Liver (tissue), 9 donors: ENCODE measurements around the gene REXO5. TPM values are rescaled to one million over a fixed set of nuclear protein-coding genes. Genes with fewer than 3 reads are reported as not detected.
A peak's percentile ranks its signal among the peaks of the same experiment; 100 is the strongest.

Experiments
- DNase-seq: peaks from one replicate; pipeline ENCODE4 v3.0.0-alpha.2; 2017; ENCODE audit warnings: low spot score
- H3K27ac ChIP-seq, 2 donors: one replicate each; pipeline ENCODE4 v1.7.0; 2013; ENCODE audit warnings: inconsistent platforms in 2 of 2, low read length in 2 of 2, control low read depth in 1 of 2, low read depth in 1 of 2, mild to moderate bottlenecking in 1 of 2
- H3K27me3 ChIP-seq, 4 donors: one replicate each; pipeline versions ENCODE4 v1.6.1 to v1.7.0; 2013; ENCODE audit warnings: low read length in 3 of 4, inconsistent platforms in 1 of 4, mild to moderate bottlenecking in 1 of 4, moderate library complexity in 1 of 4; ENCODE audit not compliant: control insufficient read depth in 4 of 4, insufficient read depth in 4 of 4
- H3K36me3 ChIP-seq, 4 donors: one replicate each; pipeline versions ENCODE4 v1.6.1 to v1.7.0; 2013; ENCODE audit warnings: low read length in 3 of 4, mild to moderate bottlenecking in 3 of 4, low read depth in 1 of 4, moderate library complexity in 1 of 4; ENCODE audit not compliant: control insufficient read depth in 4 of 4, insufficient read depth in 3 of 4
- H3K4me1 ChIP-seq, 4 donors: one replicate each; pipeline versions ENCODE4 v1.6.1 to v1.7.0; 2013; ENCODE audit warnings: low read length in 3 of 4, mild to moderate bottlenecking in 3 of 4, moderate library complexity in 1 of 4; ENCODE audit not compliant: control insufficient read depth in 4 of 4, insufficient read depth in 4 of 4
- H3K4me3 ChIP-seq, 3 donors: one replicate each; pipeline versions ENCODE4 v1.6.1 to v1.7.0; 2013; ENCODE audit warnings: low read length in 3 of 3, control low read depth in 1 of 3, low read depth in 1 of 3, mild to moderate bottlenecking in 1 of 3
- H3K9ac ChIP-seq, 2 donors: one replicate each; pipeline ENCODE4 v1.7.0; 2013; ENCODE audit warnings: low read length in 2 of 2, mild to moderate bottlenecking in 2 of 2, moderate library complexity in 2 of 2, control low read depth in 1 of 2, low read depth in 1 of 2
- H3K9me3 ChIP-seq, 4 donors: one replicate each; pipeline versions ENCODE4 v1.6.1 to v1.7.0; 2013; ENCODE audit warnings: low read length in 3 of 4; ENCODE audit not compliant: control insufficient read depth in 4 of 4
- EGR1 ChIP-seq, 2 donors: IDR thresholded peaks; 2 replicates each; pipeline ENCODE4 v1.6.1; 2016 to 2018; ENCODE audit warnings: antibody characterized with exemption in 2 of 2, low read depth in 2 of 2
- FOXA1 ChIP-seq: IDR thresholded peaks from 2 replicates; pipeline ENCODE4 v1.6.1; 2016; ENCODE audit warnings: antibody characterized with exemption
- FOXA2 ChIP-seq: IDR thresholded peaks from 2 replicates; pipeline ENCODE4 v1.6.1; 2016; ENCODE audit warnings: antibody characterized with exemption
- GABPA ChIP-seq, 2 donors: IDR thresholded peaks in 1 of 2; conservative IDR thresholded peaks in 1 of 2; 2 replicates each; pipeline ENCODE4 v1.6.1; 2016; ENCODE audit warnings: antibody characterized with exemption in 2 of 2, mild to moderate bottlenecking in 1 of 2, moderate library complexity in 1 of 2
- HNF4A ChIP-seq, 2 donors: conservative IDR thresholded peaks; 2 replicates each; pipeline ENCODE4 v1.6.1; 2016; ENCODE audit warnings: antibody characterized with exemption in 2 of 2, mild to moderate bottlenecking in 2 of 2
- HNF4G ChIP-seq: IDR thresholded peaks from 2 replicates; pipeline ENCODE4 v1.6.1; 2016; ENCODE audit warnings: antibody characterized with exemption
- JUND ChIP-seq, 2 donors: IDR thresholded peaks; 2 replicates each; pipeline ENCODE4 v1.6.1; 2016; ENCODE audit warnings: antibody characterized with exemption in 2 of 2
- NR2F2 ChIP-seq: IDR thresholded peaks from 2 replicates; pipeline ENCODE4 v1.6.1; 2016; ENCODE audit warnings: antibody characterized with exemption
- RAD21 ChIP-seq, 2 donors: IDR thresholded peaks; 2 replicates each; pipeline ENCODE4 v1.6.1; 2016; ENCODE audit warnings: antibody characterized with exemption in 2 of 2, mild to moderate bottlenecking in 2 of 2
- RXRA ChIP-seq, 2 donors: IDR thresholded peaks; 2 replicates each; pipeline ENCODE4 v1.6.1; 2017 to 2018; ENCODE audit warnings: antibody characterized with exemption in 2 of 2, mild to moderate bottlenecking in 1 of 2
- SP1 ChIP-seq: IDR thresholded peaks from 2 replicates; pipeline ENCODE4 v1.6.1; 2018; ENCODE audit warnings: antibody characterized with exemption, mild to moderate bottlenecking
- TAF1 ChIP-seq: conservative IDR thresholded peaks from 2 replicates; pipeline ENCODE4 v1.6.1; 2016; ENCODE audit warnings: antibody characterized with exemption, mild to moderate bottlenecking
- YY1 ChIP-seq: IDR thresholded peaks from 2 replicates; pipeline ENCODE4 v1.6.1; 2016; ENCODE audit warnings: antibody characterized with exemption, mild to moderate bottlenecking
- WGBS: extraction: QIAGEN DNeasy Blood & Tissue Kit; methylation state at CpG from one replicate; pipeline ENCODE4 v1.1.7; 2013; 5-methylcytosine and 5-hydroxymethylcytosine counted together
- polyA plus RNA-seq, 2 donors: library from polyadenylated mRNA; stranded (reverse) in 1 of 2; unstranded in 1 of 2; fragments of 200-250 nt in 1 of 2; fragments of >200 nt in 1 of 2; fragmentation: Nextera tagmentation in 1 of 2; extraction: Ambion mirVana in 1 of 2; gene quantifications; one replicate each; pipeline versions ENCODE4 v1.2.1 to v1.2.3, GENCODE V29; 2013 to 2015
- total RNA-seq, 2 donors: library from RNA; depleted of rRNA; stranded (reverse); fragments of >200 nt; gene quantifications; one replicate each; pipeline ENCODE4 v1.2.3, GENCODE V29; 2014
- TF ChIP-seq, protein P1 (sequence below): fragments of 150-350 bp; IDR thresholded peaks from 2 replicates; pipeline ENCODE4 v1.5.1; 2017; ENCODE audit warnings: improper control_type of control experiment, low read depth, low read length; ENCODE audit not compliant: missing input control
- TF ChIP-seq, protein P2 (sequence below): IDR thresholded peaks from 2 replicates; pipeline ENCODE4 v1.6.1; 2016; ENCODE audit warnings: antibody characterized with exemption
- TF ChIP-seq, protein P3 (sequence below): IDR thresholded peaks from 2 replicates; pipeline ENCODE4 v1.6.1; 2016; ENCODE audit warnings: antibody characterized with exemption
- TF ChIP-seq, protein P4 (sequence below): IDR thresholded peaks from 2 replicates; pipeline ENCODE4 v1.6.1; 2016; ENCODE audit warnings: antibody characterized with exemption, mild to moderate bottlenecking
- TF ChIP-seq, protein P5 (sequence below): IDR thresholded peaks from 2 replicates; pipeline ENCODE4 v1.6.1; 2016; ENCODE audit warnings: antibody characterized with exemption
- donor health status: healthy.
- donor health status: healthy.
- donor health status: healthy.
- donor health status: healthy.
- donor health status: healthy.

The REXO5 gene
- total and polyA plus RNA-seq, 4 donors = 0.83 to 10.6 (median 1.8) TPM

DNA sequence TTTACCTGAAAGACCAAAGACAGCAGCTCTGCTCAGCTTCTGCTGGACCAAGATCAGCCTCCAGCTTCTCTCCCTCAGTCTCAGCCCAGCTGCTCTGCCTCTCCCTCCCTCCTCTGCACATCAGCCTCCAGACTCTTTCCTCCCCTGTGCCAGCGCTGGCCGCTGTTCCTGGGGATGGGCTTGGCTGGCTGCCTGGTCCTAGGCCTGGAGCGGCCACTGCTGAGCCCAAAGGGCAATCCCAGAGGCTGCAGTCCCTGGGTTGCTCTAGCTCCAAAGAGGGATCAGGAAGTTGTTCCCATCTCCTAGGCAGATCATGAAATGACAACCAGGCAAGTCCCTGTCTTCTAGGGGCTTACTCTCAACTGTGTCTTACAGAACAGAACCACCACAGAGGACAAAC lies 62.6 kb downstream of the REXO5 start:
- WGBS = 6% methylated on average over 3 of the region's 3 CpGs
- H3K27ac ChIP-seq = peak overlapping the region in 1 of 2 donors; percentile 49
- DNase-seq = peak; percentile 49
- no peaks in the 10 kb centered on the region for H3K36me3 ChIP-seq
- H3K9ac ChIP-seq = no peak overlapping the region
- H3K4me3 ChIP-seq = no peak overlapping the region
- no peaks in the 10 kb centered on the region for H3K9me3 ChIP-seq
- H3K27me3 ChIP-seq = no peaks in the 10 kb centered on the region
- peaks cover 9 to 78% (median 59%) of the 10 kb centered on the region in 4 donors for H3K4me1 ChIP-seq
- TF ChIP-seq, protein P1, sequence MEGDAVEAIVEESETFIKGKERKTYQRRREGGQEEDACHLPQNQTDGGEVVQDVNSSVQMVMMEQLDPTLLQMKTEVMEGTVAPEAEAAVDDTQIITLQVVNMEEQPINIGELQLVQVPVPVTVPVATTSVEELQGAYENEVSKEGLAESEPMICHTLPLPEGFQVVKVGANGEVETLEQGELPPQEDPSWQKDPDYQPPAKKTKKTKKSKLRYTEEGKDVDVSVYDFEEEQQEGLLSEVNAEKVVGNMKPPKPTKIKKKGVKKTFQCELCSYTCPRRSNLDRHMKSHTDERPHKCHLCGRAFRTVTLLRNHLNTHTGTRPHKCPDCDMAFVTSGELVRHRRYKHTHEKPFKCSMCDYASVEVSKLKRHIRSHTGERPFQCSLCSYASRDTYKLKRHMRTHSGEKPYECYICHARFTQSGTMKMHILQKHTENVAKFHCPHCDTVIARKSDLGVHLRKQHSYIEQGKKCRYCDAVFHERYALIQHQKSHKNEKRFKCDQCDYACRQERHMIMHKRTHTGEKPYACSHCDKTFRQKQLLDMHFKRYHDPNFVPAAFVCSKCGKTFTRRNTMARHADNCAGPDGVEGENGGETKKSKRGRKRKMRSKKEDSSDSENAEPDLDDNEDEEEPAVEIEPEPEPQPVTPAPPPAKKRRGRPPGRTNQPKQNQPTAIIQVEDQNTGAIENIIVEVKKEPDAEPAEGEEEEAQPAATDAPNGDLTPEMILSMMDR = no peak
- TF ChIP-seq FOXA2 = peak; percentile 30
- no peak for TF ChIP-seq TAF1
- TF ChIP-seq, protein P2, sequence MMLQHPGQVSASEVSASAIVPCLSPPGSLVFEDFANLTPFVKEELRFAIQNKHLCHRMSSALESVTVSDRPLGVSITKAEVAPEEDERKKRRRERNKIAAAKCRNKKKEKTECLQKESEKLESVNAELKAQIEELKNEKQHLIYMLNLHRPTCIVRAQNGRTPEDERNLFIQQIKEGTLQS = no peak
- no peak for TF ChIP-seq NR2F2
- TF ChIP-seq, protein P3, sequence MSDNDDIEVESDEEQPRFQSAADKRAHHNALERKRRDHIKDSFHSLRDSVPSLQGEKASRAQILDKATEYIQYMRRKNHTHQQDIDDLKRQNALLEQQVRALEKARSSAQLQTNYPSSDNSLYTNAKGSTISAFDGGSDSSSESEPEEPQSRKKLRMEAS = peak; percentile 13
- TF ChIP-seq RXRA (IDR thresholded peaks at IDR 0.05) = peak; percentile 73 to 80
- TF ChIP-seq HNF4G = peak; percentile 26
- TF ChIP-seq EGR1 (IDR thresholded peaks at IDR 0.05; ENCODE audit: low read depth in 2 of 2) = peak in 1 of 2 donors; percentile 60
- TF ChIP-seq, protein P4, sequence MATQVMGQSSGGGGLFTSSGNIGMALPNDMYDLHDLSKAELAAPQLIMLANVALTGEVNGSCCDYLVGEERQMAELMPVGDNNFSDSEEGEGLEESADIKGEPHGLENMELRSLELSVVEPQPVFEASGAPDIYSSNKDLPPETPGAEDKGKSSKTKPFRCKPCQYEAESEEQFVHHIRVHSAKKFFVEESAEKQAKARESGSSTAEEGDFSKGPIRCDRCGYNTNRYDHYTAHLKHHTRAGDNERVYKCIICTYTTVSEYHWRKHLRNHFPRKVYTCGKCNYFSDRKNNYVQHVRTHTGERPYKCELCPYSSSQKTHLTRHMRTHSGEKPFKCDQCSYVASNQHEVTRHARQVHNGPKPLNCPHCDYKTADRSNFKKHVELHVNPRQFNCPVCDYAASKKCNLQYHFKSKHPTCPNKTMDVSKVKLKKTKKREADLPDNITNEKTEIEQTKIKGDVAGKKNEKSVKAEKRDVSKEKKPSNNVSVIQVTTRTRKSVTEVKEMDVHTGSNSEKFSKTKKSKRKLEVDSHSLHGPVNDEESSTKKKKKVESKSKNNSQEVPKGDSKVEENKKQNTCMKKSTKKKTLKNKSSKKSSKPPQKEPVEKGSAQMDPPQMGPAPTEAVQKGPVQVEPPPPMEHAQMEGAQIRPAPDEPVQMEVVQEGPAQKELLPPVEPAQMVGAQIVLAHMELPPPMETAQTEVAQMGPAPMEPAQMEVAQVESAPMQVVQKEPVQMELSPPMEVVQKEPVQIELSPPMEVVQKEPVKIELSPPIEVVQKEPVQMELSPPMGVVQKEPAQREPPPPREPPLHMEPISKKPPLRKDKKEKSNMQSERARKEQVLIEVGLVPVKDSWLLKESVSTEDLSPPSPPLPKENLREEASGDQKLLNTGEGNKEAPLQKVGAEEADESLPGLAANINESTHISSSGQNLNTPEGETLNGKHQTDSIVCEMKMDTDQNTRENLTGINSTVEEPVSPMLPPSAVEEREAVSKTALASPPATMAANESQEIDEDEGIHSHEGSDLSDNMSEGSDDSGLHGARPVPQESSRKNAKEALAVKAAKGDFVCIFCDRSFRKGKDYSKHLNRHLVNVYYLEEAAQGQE = peak; percentile 58
- TF ChIP-seq HNF4A (conservative IDR thresholded peaks at IDR 0.05) = peak; percentile 77 to 85
- peak; percentile 68 for TF ChIP-seq YY1
- peak in 1 of 2 donors; percentile 49 for TF ChIP-seq GABPA (IDR thresholded peaks at IDR 0.05 in 1 of 2, conservative IDR thresholded peaks at IDR 0.05 in 1 of 2)
- TF ChIP-seq, protein P5, sequence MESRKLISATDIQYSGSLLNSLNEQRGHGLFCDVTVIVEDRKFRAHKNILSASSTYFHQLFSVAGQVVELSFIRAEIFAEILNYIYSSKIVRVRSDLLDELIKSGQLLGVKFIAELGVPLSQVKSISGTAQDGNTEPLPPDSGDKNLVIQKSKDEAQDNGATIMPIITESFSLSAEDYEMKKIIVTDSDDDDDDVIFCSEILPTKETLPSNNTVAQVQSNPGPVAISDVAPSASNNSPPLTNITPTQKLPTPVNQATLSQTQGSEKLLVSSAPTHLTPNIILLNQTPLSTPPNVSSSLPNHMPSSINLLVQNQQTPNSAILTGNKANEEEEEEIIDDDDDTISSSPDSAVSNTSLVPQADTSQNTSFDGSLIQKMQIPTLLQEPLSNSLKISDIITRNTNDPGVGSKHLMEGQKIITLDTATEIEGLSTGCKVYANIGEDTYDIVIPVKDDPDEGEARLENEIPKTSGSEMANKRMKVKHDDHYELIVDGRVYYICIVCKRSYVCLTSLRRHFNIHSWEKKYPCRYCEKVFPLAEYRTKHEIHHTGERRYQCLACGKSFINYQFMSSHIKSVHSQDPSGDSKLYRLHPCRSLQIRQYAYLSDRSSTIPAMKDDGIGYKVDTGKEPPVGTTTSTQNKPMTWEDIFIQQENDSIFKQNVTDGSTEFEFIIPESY = no peak
- TF ChIP-seq SP1 = peak; percentile 68
- peak in 1 of 2 donors; percentile 42 for TF ChIP-seq JUND (IDR thresholded peaks at IDR 0.05)
- TF ChIP-seq FOXA1 = no peak
- TF ChIP-seq RAD21 (IDR thresholded peaks at IDR 0.05) = peak; percentile 67 to 75
